ENCODE data around the gene SPATA3. TPM values are rescaled to one million over a fixed set of nuclear protein-coding genes. Genes with fewer than 3 reads are reported as not detected.

Gene SPATA3
- total and polyA plus RNA-seq, 5 donors from 2014 or later: 0.72 TPM; not detected in 4

DNA sequence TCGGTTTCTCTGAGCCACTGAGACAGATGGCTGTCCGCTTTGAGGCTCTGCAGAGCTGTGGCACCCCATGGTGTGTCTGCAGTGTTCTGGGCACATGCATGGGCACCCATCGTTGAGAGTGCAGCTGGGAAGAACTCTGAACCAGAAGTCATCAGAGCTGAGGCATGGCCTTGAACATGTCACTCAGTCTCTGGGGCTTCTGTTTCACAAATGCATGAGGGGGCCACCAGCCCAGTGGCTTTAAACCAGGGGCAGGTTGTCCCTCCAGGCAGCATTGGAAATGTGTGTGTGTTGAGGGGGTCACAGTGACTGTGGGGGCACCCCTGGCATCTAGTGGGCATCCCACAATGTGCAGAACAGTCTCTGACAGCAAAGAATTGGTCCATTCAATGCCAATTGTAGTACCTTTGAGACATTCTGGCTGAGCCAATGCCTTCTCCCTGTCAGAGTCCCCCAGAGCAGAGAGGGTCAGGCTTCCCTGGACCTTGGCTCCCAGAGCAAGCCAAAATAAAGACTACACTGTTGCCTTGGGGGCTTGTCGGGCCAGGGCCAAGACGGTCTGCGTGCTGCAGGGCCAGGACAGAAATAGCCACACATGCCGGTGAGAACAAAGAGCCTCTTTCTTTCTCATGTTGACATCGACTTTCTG is 51.5 kb downstream of the SPATA3 start:
- Histone ChIP-seq H3K27ac (ENCODE audit: insufficient read depth, low read length, poor library complexity, severe bottlenecking) (no peak overlapping the region), H3K9me3 (ENCODE audit: control insufficient read depth in 2 of 2, low read length in 2 of 2) (no peaks in the 10 kb centered on the region), H3K36me3 (ENCODE audit: control insufficient read depth, insufficient read depth, low read length) (no peaks in the 10 kb centered on the region), H3K4me1 (ENCODE audit: control insufficient read depth, insufficient read depth, low read length, poor library complexity, severe bottlenecking) (peaks cover 3% of the 10 kb centered on the region), H3K4me3 (ENCODE audit: low read depth, low read length) (no peak overlapping the region), H3K27me3 (ENCODE audit: control insufficient read depth, insufficient read depth, low read length) (no peaks in the 10 kb centered on the region)
- Mint-ChIP-seq H3K27me3 (peaks cover 41% of the 10 kb centered on the region), H3K9me3 (peaks cover 0 to 2% (median 0%) of the 10 kb centered on the region in 7 donors), H3K27ac (no peak overlapping the region), H3K36me3 (no peaks in the 10 kb centered on the region), H3K4me1 (peaks cover 0 to 5% (median 2%) of the 10 kb centered on the region in 4 donors), H3K4me3 (no peak overlapping the region)
- no peak for DNase-seq
- ATAC-seq (ENCODE audit: low read depth in 2 of 2): no peak

DNA sequence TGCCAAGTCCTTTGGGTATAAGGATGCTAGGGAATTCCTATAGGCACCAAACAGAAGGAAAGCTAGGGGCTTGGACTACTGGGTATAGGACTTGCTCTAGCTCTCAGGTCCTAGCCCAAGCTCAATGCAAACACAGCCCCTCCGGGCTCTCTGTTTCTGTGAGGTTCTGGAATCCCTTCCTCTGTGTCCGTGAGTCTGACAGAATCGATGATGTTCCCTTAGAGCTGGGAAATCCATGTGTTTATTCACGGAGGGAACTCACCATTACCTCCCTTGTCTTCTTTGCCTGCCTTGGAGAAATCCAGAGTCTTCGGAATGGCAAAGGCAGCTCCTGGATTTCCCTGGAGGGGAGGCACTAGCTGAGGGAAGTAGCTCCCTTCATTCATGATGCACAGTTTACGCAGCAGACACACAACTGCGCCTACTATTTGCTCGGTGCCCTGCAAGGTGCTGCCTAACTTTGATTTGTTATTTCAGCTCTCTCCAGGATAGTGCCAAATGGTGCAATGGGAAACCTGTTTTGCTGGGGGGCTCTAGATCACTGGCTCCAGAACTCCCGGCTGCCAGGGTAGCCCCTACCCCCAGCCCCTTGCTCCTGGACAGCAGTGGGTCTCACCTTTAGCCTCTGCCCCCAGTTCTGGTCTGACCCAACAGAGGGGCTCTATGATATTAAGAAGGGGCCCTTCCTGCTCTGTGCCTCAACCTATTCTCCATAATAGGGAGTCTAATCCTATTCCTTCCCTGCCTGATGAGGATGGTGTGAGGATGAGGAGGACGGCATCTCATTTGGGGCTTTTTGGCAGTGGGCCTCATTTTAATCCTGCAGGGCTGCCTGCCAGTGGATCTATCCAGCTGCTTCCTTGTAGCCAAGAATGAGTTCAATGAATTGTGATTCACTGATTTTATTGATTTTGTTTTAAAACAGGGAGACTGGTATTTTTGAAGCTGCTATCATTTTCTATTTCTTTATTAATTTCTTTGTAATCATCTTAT is 52.3 kb downstream of the SPATA3 start:
- Histone ChIP-seq H3K4me1 (ENCODE audit: control insufficient read depth, insufficient read depth, low read length, poor library complexity, severe bottlenecking) (peaks cover 12% of the 10 kb centered on the region), H3K36me3 (ENCODE audit: control insufficient read depth, insufficient read depth, low read length) (no peaks in the 10 kb centered on the region), H3K27me3 (ENCODE audit: control insufficient read depth, insufficient read depth, low read length) (no peaks in the 10 kb centered on the region), H3K4me3 (ENCODE audit: low read depth, low read length) (no peak overlapping the region), H3K9me3 (ENCODE audit: control insufficient read depth in 2 of 2, low read length in 2 of 2) (no peaks in the 10 kb centered on the region), H3K27ac (ENCODE audit: insufficient read depth, low read length, poor library complexity, severe bottlenecking) (no peak overlapping the region)
- Mint-ChIP-seq H3K4me1 (peaks cover 0 to 13% (median 9%) of the 10 kb centered on the region in 4 donors), H3K27ac (no peak overlapping the region), H3K36me3 (no peaks in the 10 kb centered on the region), H3K9me3 (peaks cover 0 to 2% (median 0%) of the 10 kb centered on the region in 7 donors), H3K4me3 (peak overlapping the region in 1 of 4 donors; percentile 1), H3K27me3 (peaks cover 42% of the 10 kb centered on the region)
- DNase-seq: no peak
- ATAC-seq (ENCODE audit: low read depth in 2 of 2): no peak

DNA sequence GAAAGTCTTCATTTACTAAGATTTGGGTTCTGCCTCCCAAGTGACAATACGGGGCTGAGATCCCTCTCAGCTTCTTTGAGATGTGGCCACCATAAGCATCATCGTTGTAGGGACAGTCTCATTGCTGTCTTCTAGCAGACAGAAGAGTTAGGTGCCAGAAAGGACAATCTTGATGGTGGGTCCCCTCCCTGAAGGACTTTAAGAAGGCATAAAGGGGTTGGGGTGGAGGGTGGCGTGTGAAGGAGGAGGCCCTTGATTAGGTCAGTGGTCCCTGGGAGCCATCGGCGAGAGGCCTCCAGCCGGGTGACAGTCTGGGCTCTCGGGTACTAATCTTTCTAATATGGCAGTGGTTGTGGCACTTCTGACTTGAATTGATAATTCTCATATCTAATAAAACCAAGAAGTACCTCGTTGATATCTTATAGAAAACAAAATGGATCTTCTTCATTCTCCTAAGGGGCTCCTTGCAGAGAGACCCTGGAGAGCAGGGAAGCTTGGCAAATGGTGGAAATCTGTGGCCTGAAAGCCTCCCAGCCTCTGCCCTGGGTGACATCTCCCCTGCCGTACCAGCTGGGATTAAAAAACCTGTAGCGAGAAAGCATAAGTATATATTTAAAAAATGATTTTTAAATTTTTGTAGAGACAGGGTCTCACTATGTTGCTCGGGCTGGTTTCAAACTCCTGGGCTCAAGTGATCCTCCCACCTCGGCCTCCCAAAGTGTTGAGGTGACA is 53.5 kb downstream of the SPATA3 start:
- H3K27me3 Mint-ChIP-seq: peaks cover 46% of the 10 kb centered on the region
- DNase-seq (no peak), ATAC-seq (ENCODE audit: low read depth in 2 of 2) (no peak)
- Histone ChIP-seq H3K36me3 (ENCODE audit: control insufficient read depth, insufficient read depth, low read length) (no peaks in the 10 kb centered on the region), H3K4me3 (ENCODE audit: low read depth, low read length) (no peak overlapping the region), H3K27me3 (ENCODE audit: control insufficient read depth, insufficient read depth, low read length) (peaks cover under 1% of the 10 kb centered on the region), H3K4me1 (ENCODE audit: control insufficient read depth, insufficient read depth, low read length, poor library complexity, severe bottlenecking) (peaks cover 13% of the 10 kb centered on the region), H3K27ac (ENCODE audit: insufficient read depth, low read length, poor library complexity, severe bottlenecking) (no peak overlapping the region), H3K9me3 (ENCODE audit: control insufficient read depth in 2 of 2, low read length in 2 of 2) (no peaks in the 10 kb centered on the region)
- peaks cover 0 to 2% (median 0%) of the 10 kb centered on the region in 7 donors for H3K9me3 Mint-ChIP-seq
- H3K36me3 Mint-ChIP-seq: no peaks in the 10 kb centered on the region
- H3K4me3 Mint-ChIP-seq: peak overlapping the region in 1 of 4 donors; percentile 40
- H3K27ac Mint-ChIP-seq: no peak overlapping the region
- H3K4me1 Mint-ChIP-seq: peaks cover 0 to 21% (median 15%) of the 10 kb centered on the region in 4 donors

GRCh38 chr2:231050018-231050901 is 54.3 kb downstream of the SPATA3 start:
- ATAC-seq (ENCODE audit: low read depth in 2 of 2) (no peak), DNase-seq (no peak)
- Mint-ChIP-seq H3K4me3 (peak overlapping the region in 1 of 4 donors; percentile 47), H3K27ac (no peak overlapping the region), H3K4me1 (peaks cover 0 to 21% (median 15%) of the 10 kb centered on the region in 4 donors), H3K9me3 (peaks cover 0 to 2% (median 0%) of the 10 kb centered on the region in 7 donors), H3K36me3 (no peaks in the 10 kb centered on the region), H3K27me3 (peaks cover 47% of the 10 kb centered on the region)
- Histone ChIP-seq H3K27ac (ENCODE audit: insufficient read depth, low read length, poor library complexity, severe bottlenecking) (no peak overlapping the region), H3K4me1 (ENCODE audit: control insufficient read depth, insufficient read depth, low read length, poor library complexity, severe bottlenecking) (peaks cover 13% of the 10 kb centered on the region), H3K36me3 (ENCODE audit: control insufficient read depth, insufficient read depth, low read length) (no peaks in the 10 kb centered on the region), H3K27me3 (ENCODE audit: control insufficient read depth, insufficient read depth, low read length) (peaks cover 1% of the 10 kb centered on the region), H3K4me3 (ENCODE audit: low read depth, low read length) (no peak overlapping the region), H3K9me3 (ENCODE audit: control insufficient read depth in 2 of 2, low read length in 2 of 2) (no peaks in the 10 kb centered on the region)

GRCh38 chr2:231051116-231051515 is 55.2 kb downstream of the SPATA3 start:
- H3K4me3 Mint-ChIP-seq: peak overlapping the region in 1 of 4 donors; percentile 75
- DNase-seq (no peak), ATAC-seq (ENCODE audit: low read depth in 2 of 2) (no peak)
- Histone ChIP-seq H3K36me3 (ENCODE audit: control insufficient read depth, insufficient read depth, low read length) (no peaks in the 10 kb centered on the region), H3K4me3 (ENCODE audit: low read depth, low read length) (no peak overlapping the region), H3K27me3 (ENCODE audit: control insufficient read depth, insufficient read depth, low read length) (peaks cover 1% of the 10 kb centered on the region), H3K4me1 (ENCODE audit: control insufficient read depth, insufficient read depth, low read length, poor library complexity, severe bottlenecking) (peaks cover 13% of the 10 kb centered on the region), H3K9me3 (ENCODE audit: control insufficient read depth in 2 of 2, low read length in 2 of 2) (no peaks in the 10 kb centered on the region), H3K27ac (ENCODE audit: insufficient read depth, low read length, poor library complexity, severe bottlenecking) (no peak overlapping the region)
- no peak overlapping the region for H3K27ac Mint-ChIP-seq
- peaks cover 48% of the 10 kb centered on the region for H3K27me3 Mint-ChIP-seq
- peaks cover 0 to 24% (median 17%) of the 10 kb centered on the region in 4 donors for H3K4me1 Mint-ChIP-seq
- peaks cover 0 to 2% (median 0%) of the 10 kb centered on the region in 7 donors for H3K9me3 Mint-ChIP-seq
- H3K36me3 Mint-ChIP-seq: no peaks in the 10 kb centered on the region

- H3K4me1 ChIP-seq (ENCODE audit: control insufficient read depth, insufficient read depth, low read length, poor library complexity, severe bottlenecking): peaks cover 21% of the 10 kb centered on the region
- H3K9me3 Mint-ChIP-seq: peaks cover 0 to 2% (median 0%) of the 10 kb centered on the region in 7 donors
- H3K9me3 ChIP-seq (ENCODE audit: control insufficient read depth in 2 of 2, low read length in 2 of 2): no peaks in the 10 kb centered on the region
- DNase-seq: peak; percentile 71 to 92 (median 81)
- peaks cover 1% of the 10 kb centered on the region for H3K27me3 ChIP-seq (ENCODE audit: control insufficient read depth, insufficient read depth, low read length)
- H3K36me3 Mint-ChIP-seq: no peaks in the 10 kb centered on the region
- peak overlapping the region; percentile 87 to 98 (median 93) for H3K4me3 Mint-ChIP-seq
- no peak overlapping the region for H3K27ac ChIP-seq (ENCODE audit: insufficient read depth, low read length, poor library complexity, severe bottlenecking)
- H3K27ac Mint-ChIP-seq: peak overlapping the region in 2 of 3 donors; percentile 62 to 65
- peaks cover 55% of the 10 kb centered on the region for H3K27me3 Mint-ChIP-seq
- ATAC-seq (ENCODE audit: low read depth in 2 of 2): peak; percentile 63 to 69
- peak overlapping the region; percentile 75 for H3K4me3 ChIP-seq (ENCODE audit: low read depth, low read length)
- no peaks in the 10 kb centered on the region for H3K36me3 ChIP-seq (ENCODE audit: control insufficient read depth, insufficient read depth, low read length)
- peaks cover 3 to 36% (median 25%) of the 10 kb centered on the region in 4 donors for H3K4me1 Mint-ChIP-seq
Measured at GRCh38 chr2:231052494-231053451, 56.9 kb downstream of the SPATA3 start.
